H1 (cell line): ENCODE measurements around the gene TECTB. TPM values are rescaled to one million over a fixed set of nuclear protein-coding genes. Genes with fewer than 3 reads are reported as not detected.

Experiments
- CTCF ChIA-PET: fragments of 300-600 bp; sonication (Branson Sonifier 250); formaldehyde crosslinking; loops from one replicate; lab custom pipeline; 2021; ENCODE audit not compliant: partially characterized antibody; lab: Charles Lee
- POLR2A ChIA-PET: fragments of 300-600 bp; sonication (Branson Sonifier 250); formaldehyde crosslinking; loops from one replicate; lab custom pipeline; 2021; ENCODE audit warnings: inconsistent platforms; ENCODE audit not compliant: partially characterized antibody; lab: Charles Lee
- DNase-seq, 2 experiments: peaks; one replicate each; pipeline versions ENCODE4 v3.0.0 to v3.0.0-alpha.2; 2010 to 2022; ENCODE audit warnings: low spot score in 2 of 2, low read depth in 1 of 2, mixed read lengths in 1 of 2
- FAIRE-seq: peaks from 2 replicates; lab custom pipeline; 2011; peaks lifted over from hg19 to GRCh38; lab: Jason Lieb, UNC
- H2AFZ ChIP-seq: 2 replicates; pipeline ENCODE4 v1.8.1; 2012; ENCODE audit warnings: low read length, inconsistent platforms
- H2AK5ac ChIP-seq: 2 replicates; pipeline ENCODE4 v1.6.1; 2013; ENCODE audit warnings: low read depth, low read length
- H2BK120ac ChIP-seq: replicated peaks from 2 replicates; pipeline ENCODE3; 2013; ENCODE audit warnings: low read depth, low read length, inconsistent platforms
- H2BK12ac ChIP-seq: 2 replicates; pipeline ENCODE4 v1.6.1; 2013; ENCODE audit warnings: low read depth, low read length
- H2BK15ac ChIP-seq: 2 replicates; pipeline ENCODE4 v1.6.1; 2013; ENCODE audit warnings: low read length
- H2BK20ac ChIP-seq: 2 replicates; pipeline ENCODE4 v1.6.1; 2013; ENCODE audit warnings: low read length
- H2BK5ac ChIP-seq: 2 replicates; pipeline ENCODE4 v1.6.1; 2013; ENCODE audit warnings: low read depth, low read length
- H3K14ac ChIP-seq: 2 replicates; pipeline ENCODE4 v1.6.1; 2013; ENCODE audit warnings: inconsistent platforms; ENCODE audit not compliant: insufficient read length
- H3K18ac ChIP-seq: 2 replicates; pipeline ENCODE4 v1.6.1; 2013; ENCODE audit warnings: low read length; ENCODE audit errors: extremely low read depth
- H3K23ac ChIP-seq: 2 replicates; pipeline ENCODE4 v1.6.1; 2013; ENCODE audit warnings: inconsistent platforms; ENCODE audit not compliant: insufficient read length
- H3K23me2 ChIP-seq: 2 replicates; pipeline ENCODE4 v1.6.1; 2013; ENCODE audit warnings: low read depth, low read length
- H3K27ac ChIP-seq: 2 replicates; pipeline ENCODE4 v1.6.1; 2011; ENCODE audit warnings: low read depth, low read length, inconsistent platforms
- H3K27me3 ChIP-seq, 4 experiments: replicated peaks in 1 of 4; 1 replicate in 1 of 4; 2 replicates in 3 of 4; pipeline versions ENCODE4 v1.6.1 to v1.8.1; 2011 to 2013; ENCODE audit warnings: low read length in 3 of 4, mild to moderate bottlenecking in 3 of 4, inconsistent platforms in 2 of 4, mixed read lengths in 2 of 4, moderate library complexity in 1 of 4; ENCODE audit not compliant: control insufficient read depth in 3 of 4, insufficient read depth in 3 of 4; ENCODE audit errors: extremely low read depth in 1 of 4
- H3K36me3 ChIP-seq, 4 experiments: 2 replicates each; pipeline versions ENCODE4 v1.6.1 to v1.8.1; 2011 to 2013; ENCODE audit warnings: mild to moderate bottlenecking in 4 of 4, low read length in 3 of 4, moderate library complexity in 2 of 4, control low read depth in 1 of 4, inconsistent platforms in 1 of 4; ENCODE audit not compliant: insufficient read depth in 4 of 4, control insufficient read depth in 2 of 4
- H3K4ac ChIP-seq: replicated peaks from 2 replicates; pipeline ENCODE3; 2013; ENCODE audit warnings: low read length, low read depth, mixed read lengths, inconsistent platforms; ENCODE audit not compliant: insufficient read length
- H3K4me1 ChIP-seq, 4 experiments: replicated peaks in 1 of 4; 1 replicate in 1 of 4; 2 replicates in 3 of 4; pipeline versions ENCODE4 v1.6.1 to v1.8.1; 2011 to 2013; ENCODE audit warnings: low read length in 3 of 4, inconsistent platforms in 2 of 4, mixed read lengths in 1 of 4; ENCODE audit not compliant: insufficient read depth in 4 of 4, control insufficient read depth in 3 of 4
- H3K4me2 ChIP-seq, 2 experiments: 2 replicates each; pipeline versions ENCODE4 v1.6.1 to v1.8.1; 2011 to 2013; ENCODE audit warnings: low read depth in 2 of 2, low read length in 2 of 2, control low read depth in 1 of 2, inconsistent platforms in 1 of 2, mild to moderate bottlenecking in 1 of 2; ENCODE audit not compliant: insufficient read depth in 1 of 2
- H3K4me3 ChIP-seq, 4 experiments: fragments of 200-600, 300-600 bp in 1 of 4; sonication (generic), shearing (Covaris generic), sonication (Bioruptor Twin) in 1 of 4; 2 replicates each; pipeline versions ENCODE4 v1.5.1 to v1.8.1; 2011 to 2016; ENCODE audit warnings: low read length in 4 of 4, low read depth in 3 of 4, control low read depth in 2 of 4, inconsistent platforms in 2 of 4, mild to moderate bottlenecking in 2 of 4, mixed read lengths in 1 of 4, moderate library complexity in 1 of 4; ENCODE audit not compliant: insufficient read depth in 2 of 4; ENCODE audit errors: extremely low read depth in 1 of 4
- H3K56ac ChIP-seq: replicated peaks from 2 replicates; pipeline ENCODE3; 2013; ENCODE audit warnings: low read depth, mild to moderate bottlenecking, mixed read lengths, low read length, inconsistent platforms; ENCODE audit not compliant: insufficient read length
- H3K79me1 ChIP-seq: 2 replicates; pipeline ENCODE4 v1.6.1; 2013; ENCODE audit warnings: low read depth, low read length, control low read depth
- H3K79me2 ChIP-seq, 2 experiments: 2 replicates each; pipeline versions ENCODE4 v1.6.1 to v1.8.1; 2012 to 2013; ENCODE audit warnings: low read length in 2 of 2, mild to moderate bottlenecking in 2 of 2, inconsistent platforms in 1 of 2; ENCODE audit not compliant: insufficient read depth in 2 of 2, control insufficient read depth in 1 of 2
- H3K9ac ChIP-seq, 4 experiments: replicated peaks in 1 of 4; 1 replicate in 1 of 4; 2 replicates in 3 of 4; pipeline versions ENCODE4 v1.6.1 to v1.8.1; 2011 to 2013; ENCODE audit warnings: low read depth in 3 of 4, low read length in 3 of 4, control low read depth in 2 of 4, mild to moderate bottlenecking in 2 of 4, moderate library complexity in 2 of 4, inconsistent platforms in 1 of 4; ENCODE audit errors: extremely low read depth in 1 of 4
- H3K9me3 ChIP-seq, 2 experiments: 2 replicates each; pipeline versions ENCODE4 v1.6.1 to v1.8.1; 2012 to 2013; ENCODE audit warnings: mild to moderate bottlenecking in 2 of 2, moderate library complexity in 2 of 2, control low read depth in 1 of 2, inconsistent platforms in 1 of 2, low read depth in 1 of 2, low read length in 1 of 2, mixed read lengths in 1 of 2; ENCODE audit not compliant: insufficient read depth in 2 of 2
- H4K20me1 ChIP-seq, 2 experiments: replicated peaks in 1 of 2; 2 replicates each; pipeline versions ENCODE3 to v1.8.1; 2011 to 2013; ENCODE audit warnings: inconsistent platforms in 2 of 2, low read length in 2 of 2, mild to moderate bottlenecking in 1 of 2; ENCODE audit not compliant: insufficient read depth in 2 of 2, control insufficient read depth in 1 of 2
- H4K5ac ChIP-seq: 2 replicates; pipeline ENCODE4 v1.6.1; 2013; ENCODE audit warnings: low read length, low read depth, mixed read lengths, inconsistent platforms; ENCODE audit not compliant: insufficient read length
- H4K8ac ChIP-seq: 2 replicates; pipeline ENCODE4 v1.8.0; 2013; ENCODE audit warnings: mild to moderate bottlenecking, moderate library complexity, low read length, inconsistent platforms; ENCODE audit not compliant: insufficient read depth; ENCODE audit errors: extremely low read depth
- H4K91ac ChIP-seq: replicated peaks from 2 replicates; pipeline ENCODE3; 2013; ENCODE audit warnings: low read length, mixed read lengths, inconsistent platforms; ENCODE audit not compliant: insufficient read length
- CREB1 ChIP-seq: IDR thresholded peaks from 2 replicates; pipeline ENCODE4 v1.6.1; 2012; ENCODE audit warnings: inconsistent platforms
- CTBP2 ChIP-seq: IDR thresholded peaks from 2 replicates; pipeline ENCODE4 v1.7.0; 2011; ENCODE audit warnings: borderline replicate concordance, mild to moderate bottlenecking, moderate library complexity, mixed read lengths, low read length; ENCODE audit not compliant: insufficient read depth, insufficient read length
- EZH2 ChIP-seq: fragments of 200-600 bp; sonication (generic); IDR thresholded peaks from 2 replicates; pipeline ENCODE4 v1.7.1; 2012; ENCODE audit warnings: low read depth, mild to moderate bottlenecking, moderate library complexity, low read length, inconsistent platforms; ENCODE audit not compliant: severe bottlenecking
- FOSL1 ChIP-seq: IDR thresholded peaks from 2 replicates; pipeline ENCODE4 v1.6.1; 2011; ENCODE audit warnings: mild to moderate bottlenecking, low read depth, low read length, moderate library complexity; ENCODE audit not compliant: insufficient read depth
- HDAC6 ChIP-seq: IDR thresholded peaks from one replicate; pipeline ENCODE4 v1.7.1; 2012; ENCODE audit warnings: low read depth, mild to moderate bottlenecking, inconsistent platforms, low read length, moderate library complexity
- JUN ChIP-seq: IDR thresholded peaks from 2 replicates; pipeline ENCODE4 v1.6.1; 2011; ENCODE audit warnings: low read depth, mild to moderate bottlenecking, improper control_type of control experiment, low read length
- KDM5A ChIP-seq: fragments of 200-600 bp; IDR thresholded peaks from 2 replicates; pipeline ENCODE4 v1.7.1; 2012; ENCODE audit warnings: mild to moderate bottlenecking, low read length, inconsistent platforms, mixed read lengths
- RAD21 ChIP-seq, 2 experiments: IDR thresholded peaks in 1 of 2; conservative IDR thresholded peaks in 1 of 2; 2 replicates each; pipeline ENCODE4 v1.6.1; 2011; ENCODE audit warnings: low read depth in 2 of 2, low read length in 2 of 2, improper control_type of control experiment in 1 of 2, inconsistent platforms in 1 of 2, mild to moderate bottlenecking in 1 of 2, moderate library complexity in 1 of 2
- SP1 ChIP-seq: IDR thresholded peaks from 2 replicates; pipeline ENCODE4 v1.6.1; 2011; ENCODE audit warnings: low read depth, low read length
- SRF ChIP-seq: IDR thresholded peaks from 2 replicates; pipeline ENCODE4 v1.6.1; 2011; ENCODE audit warnings: mild to moderate bottlenecking, low read depth, low read length, moderate library complexity
- TAF1 ChIP-seq: IDR thresholded peaks from 2 replicates; pipeline ENCODE4 v1.6.1; 2011; ENCODE audit warnings: mild to moderate bottlenecking, low read depth, low read length
- TBP ChIP-seq: IDR thresholded peaks from 2 replicates; pipeline ENCODE4 v1.6.1; 2011; ENCODE audit warnings: low read depth, low read length, improper control_type of control experiment
- YY1 ChIP-seq: IDR thresholded peaks from 2 replicates; pipeline ENCODE4 v1.6.1; 2011; ENCODE audit warnings: low read depth, mild to moderate bottlenecking, low read length
- WGBS, 2 experiments: shearing (Covaris generic) in 1 of 2; methylation state at CpG; one replicate each; pipeline versions ENCODE4 v1.1.6 to v1.1.7; 2013 to 2015; ENCODE audit warnings: low lambda C conversion rate in 2 of 2, mixed read lengths in 2 of 2, inconsistent platforms in 1 of 2, low coverage in 1 of 2, missing lambda C conversion rate in 1 of 2; ENCODE audit not compliant: insufficient replicate concordance in 2 of 2, insufficient coverage in 1 of 2, insufficient read length in 1 of 2; ENCODE audit errors: extremely low coverage in 1 of 2, missing lambda C conversion rate in 1 of 2; 5-methylcytosine and 5-hydroxymethylcytosine counted together
- polyA plus RNA-seq, 7 experiments: library from polyadenylated mRNA; depleted of rRNA in 3 of 7; stranded (reverse) in 5 of 7; unstranded in 2 of 7; fragments of >200 nt in 5 of 7; fragments of 200-250 nt in 2 of 7; gene quantifications; 1 replicate in 5 of 7; 2 replicates in 1 of 7; 4 replicates in 1 of 7; pipeline versions ENCODE4 v1.2.1 to v1.2.3, GENCODE V29; 2011 to 2013; ENCODE audit warnings: missing spikeins in 2 of 7, mixed read lengths in 2 of 7
- total RNA-seq: library from RNA; stranded (reverse); fragmentation: NEBNext Ultra II Directional; extraction: Animal tissue kit (Norgen Biotek cat#: 25700); gene quantifications from 2 replicates; pipeline ENCODE4 v1.2.1, GENCODE V29; 2021

The TECTB gene
- total and polyA plus RNA-seq, 2 of the 8 experiments (the other 6 are each of a cell fraction or from before 2014, with no cell fraction given): not detected

DNA sequence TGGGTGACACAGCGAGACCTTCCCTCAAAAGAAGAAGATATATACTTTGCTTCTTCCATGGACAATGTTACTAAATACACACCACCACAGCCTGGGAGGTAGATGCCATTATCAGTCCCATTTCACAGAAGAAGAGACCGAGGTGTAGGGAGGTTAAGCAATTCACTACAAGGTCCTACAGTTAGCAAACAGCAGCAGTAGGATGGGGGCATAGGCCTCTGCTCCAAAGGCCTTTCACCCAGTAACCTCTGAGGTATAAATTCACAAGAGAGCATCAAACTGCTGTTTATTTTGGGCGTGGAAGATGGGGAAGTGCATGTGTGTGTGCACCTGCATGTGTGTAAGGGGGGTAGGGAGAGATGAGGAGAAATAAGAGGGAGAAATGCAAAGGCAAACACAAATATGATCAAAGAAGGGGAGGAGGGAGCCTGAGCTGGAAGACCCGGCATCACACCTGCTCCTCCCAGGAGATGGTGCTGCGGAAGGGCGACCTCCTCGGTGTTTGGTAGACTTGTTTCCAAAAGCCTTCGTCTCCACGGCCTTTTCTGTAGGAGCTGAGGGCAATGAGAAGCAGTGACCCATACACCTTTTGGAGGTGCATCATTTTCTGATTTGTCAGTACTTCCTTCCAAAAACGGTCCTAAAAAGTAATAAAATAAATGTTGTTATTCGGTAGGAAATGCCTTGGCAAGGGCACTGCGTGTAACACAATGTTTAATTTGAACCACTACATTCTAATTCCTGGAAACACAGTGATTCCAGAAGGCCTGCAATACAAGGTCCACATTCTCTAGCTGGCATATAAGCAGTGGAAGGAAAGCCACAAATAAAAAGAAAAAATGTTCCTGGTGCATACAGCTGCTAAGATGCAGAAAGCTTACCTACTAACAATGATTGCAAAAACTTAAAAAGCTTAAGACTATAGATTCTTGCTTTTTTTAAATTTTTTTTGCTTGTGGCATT is 64.8 kb downstream of the TECTB start:
- no peaks in the 10 kb centered on the region for H3K4me1 ChIP-seq
- no peak overlapping the region for H2AK5ac ChIP-seq
- no peak overlapping the region for H3K56ac ChIP-seq
- H2BK12ac ChIP-seq: no peak overlapping the region
- POLR2A ChIA-PET: no interaction called here
- H4K5ac ChIP-seq: no peak overlapping the region
- no peak overlapping the region for H3K4me3 ChIP-seq
- H3K23me2 ChIP-seq: no peaks in the 10 kb centered on the region
- no peaks in the 10 kb centered on the region for H3K27me3 ChIP-seq
- H2BK15ac ChIP-seq: no peak overlapping the region
- no peak overlapping the region for H3K9ac ChIP-seq
- CTCF ChIA-PET: interaction anchor here (0.9 kb wide), 1 partner anchor 40 kb away, joined by 4 read pairs; no protein-coding TSS in a partner anchor
- H3K23ac ChIP-seq: no peak overlapping the region
- no peak overlapping the region for H2AFZ ChIP-seq
- no peaks in the 10 kb centered on the region for H3K36me3 ChIP-seq
- H4K91ac ChIP-seq: no peak overlapping the region
- no peaks in the 10 kb centered on the region for H3K79me2 ChIP-seq
- no peak overlapping the region for H2BK120ac ChIP-seq
- H3K79me1 ChIP-seq: no peaks in the 10 kb centered on the region
- no peaks in the 10 kb centered on the region for H3K9me3 ChIP-seq
- no peak overlapping the region for H3K4me2 ChIP-seq
- DNase-seq (no peak), FAIRE-seq (no peak)
- H4K8ac ChIP-seq: no peak overlapping the region
- no peak overlapping the region for H3K27ac ChIP-seq
- H2BK5ac ChIP-seq: no peak overlapping the region
- H4K20me1 ChIP-seq: no peaks in the 10 kb centered on the region
- 91% methylated on average over 12 of the region's 12 CpGs; no CpG with 5 or more reads in 1 of the 2 experiments for WGBS, 2 experiments
- H3K14ac ChIP-seq: no peak overlapping the region
- no peak overlapping the region for H3K18ac ChIP-seq
- no peak overlapping the region for H3K4ac ChIP-seq
- H2BK20ac ChIP-seq: no peak overlapping the region
- TF ChIP-seq JUN: no peak
- TF ChIP-seq CTBP2: no peak
- no peak for TF ChIP-seq SP1
- TF ChIP-seq HDAC6: no peak
- no peak for TF ChIP-seq TAF1
- no peak for TF ChIP-seq EZH2
- no peak for TF ChIP-seq RAD21 (IDR thresholded peaks at IDR 0.05 in 1 of 2, conservative IDR thresholded peaks at IDR 0.05 in 1 of 2; ENCODE audit: low read depth in 2 of 2, low read length in 2 of 2)
- TF ChIP-seq YY1: no peak
- TF ChIP-seq CREB1: no peak
- no peak for TF ChIP-seq KDM5A
- no peak for TF ChIP-seq SRF
- no peak for TF ChIP-seq TBP
- TF ChIP-seq FOSL1: no peak
